ENCODE measurements around the gene TRPV3. TPM values are rescaled to one million over a fixed set of nuclear protein-coding genes. Genes with fewer than 3 reads are reported as not detected.
"Not testable (repeated sequence)": the region's sequence is repeated elsewhere in the genome, so short reads cannot be mapped to it uniquely, and the experiment has no call there.

Gene TRPV3
- total and polyA plus RNA-seq, 2 donors from 2014 or later = 0.13 to 1.2 TPM

DNA sequence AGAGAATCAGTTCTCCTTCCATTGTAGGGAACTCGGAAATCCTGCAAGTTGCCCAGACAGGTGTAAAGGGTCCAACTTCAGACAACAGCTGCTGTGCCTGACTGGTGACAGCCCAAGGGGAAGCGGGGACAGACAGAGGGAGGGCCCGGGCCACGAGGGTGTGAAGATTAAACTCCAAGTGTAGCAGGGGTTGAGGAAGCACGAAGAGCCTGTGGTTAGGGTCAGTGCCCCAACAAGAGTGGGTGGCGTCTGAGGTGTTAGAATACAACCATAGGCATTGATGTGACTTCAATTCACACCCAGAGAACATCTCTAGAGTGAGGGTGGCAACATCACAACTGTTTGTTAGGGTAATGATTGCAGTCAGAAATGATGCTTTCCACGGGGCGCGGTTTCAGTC, 42.7 kb downstream of the TRPV3 start:
- intact Hi-C loops (cut with DNase I) = no loop called here
- DNase-seq (no peak), FAIRE-seq (no peak)
- Histone ChIP-seq H3K27ac (ENCODE audit: low read depth in 2 of 2, low read length in 2 of 2) (no peak overlapping the region), H3K9me3 (ENCODE audit: control insufficient read depth in 2 of 3, insufficient read depth in 1 of 3, low read length in 3 of 3) (no peaks in the 10 kb centered on the region), H3K4me3 (ENCODE audit: low read length in 3 of 3) (no peak overlapping the region), H3K36me3 (ENCODE audit: control insufficient read depth in 2 of 3, insufficient read depth in 3 of 3, low read length in 3 of 3) (no peaks in the 10 kb centered on the region), H3K4me1 (ENCODE audit: control insufficient read depth in 2 of 3, insufficient read depth in 2 of 3, low read depth in 1 of 3, low read length in 3 of 3) (no peaks in the 10 kb centered on the region), H3K27me3 (ENCODE audit: control insufficient read depth, insufficient read depth, low read length) (no peaks in the 10 kb centered on the region), H3K9ac (ENCODE audit: low read length in 3 of 3) (no peak overlapping the region)
- no peak for TF ChIP-seq CTCF (IDR thresholded peaks at IDR 0.05; ENCODE audit: borderline replicate concordance, extremely low read depth, insufficient read depth)

DNA sequence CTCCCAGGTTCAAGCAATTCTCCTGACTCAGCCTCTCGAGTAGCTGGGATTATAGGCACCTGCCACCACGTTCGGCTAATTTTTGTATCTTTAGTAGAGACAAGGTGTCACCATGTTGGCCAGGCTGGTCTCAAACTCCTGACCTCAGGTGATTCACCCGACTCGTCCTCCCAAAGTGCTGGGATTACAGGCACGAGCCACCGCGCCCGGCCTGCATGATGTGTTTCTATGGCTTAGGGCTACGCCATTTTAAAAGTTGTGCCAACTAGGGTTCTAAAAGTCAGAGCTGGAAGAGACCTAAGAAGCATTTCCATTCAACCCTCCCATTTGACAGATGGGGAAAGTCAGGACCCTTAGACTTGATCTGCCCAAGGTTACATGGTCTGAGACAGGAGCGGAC, 43.4 kb downstream of the TRPV3 start:
- H3K4me3 ChIP-seq (ENCODE audit: low read length in 3 of 3); H3K27me3 ChIP-seq (ENCODE audit: control insufficient read depth, insufficient read depth, low read length); H3K9me3 ChIP-seq (ENCODE audit: control insufficient read depth in 2 of 3, insufficient read depth in 1 of 3, low read length in 3 of 3); H3K4me1 ChIP-seq (ENCODE audit: control insufficient read depth in 2 of 3, insufficient read depth in 2 of 3, low read depth in 1 of 3, low read length in 3 of 3); H3K9ac ChIP-seq (ENCODE audit: low read length in 3 of 3); FAIRE-seq; H3K27ac ChIP-seq (ENCODE audit: low read depth in 2 of 2, low read length in 2 of 2); H3K36me3 ChIP-seq (ENCODE audit: control insufficient read depth in 2 of 3, insufficient read depth in 3 of 3, low read length in 3 of 3); DNase-seq; intact Hi-C loops (cut with DNase I): not testable (repeated sequence)

DNA sequence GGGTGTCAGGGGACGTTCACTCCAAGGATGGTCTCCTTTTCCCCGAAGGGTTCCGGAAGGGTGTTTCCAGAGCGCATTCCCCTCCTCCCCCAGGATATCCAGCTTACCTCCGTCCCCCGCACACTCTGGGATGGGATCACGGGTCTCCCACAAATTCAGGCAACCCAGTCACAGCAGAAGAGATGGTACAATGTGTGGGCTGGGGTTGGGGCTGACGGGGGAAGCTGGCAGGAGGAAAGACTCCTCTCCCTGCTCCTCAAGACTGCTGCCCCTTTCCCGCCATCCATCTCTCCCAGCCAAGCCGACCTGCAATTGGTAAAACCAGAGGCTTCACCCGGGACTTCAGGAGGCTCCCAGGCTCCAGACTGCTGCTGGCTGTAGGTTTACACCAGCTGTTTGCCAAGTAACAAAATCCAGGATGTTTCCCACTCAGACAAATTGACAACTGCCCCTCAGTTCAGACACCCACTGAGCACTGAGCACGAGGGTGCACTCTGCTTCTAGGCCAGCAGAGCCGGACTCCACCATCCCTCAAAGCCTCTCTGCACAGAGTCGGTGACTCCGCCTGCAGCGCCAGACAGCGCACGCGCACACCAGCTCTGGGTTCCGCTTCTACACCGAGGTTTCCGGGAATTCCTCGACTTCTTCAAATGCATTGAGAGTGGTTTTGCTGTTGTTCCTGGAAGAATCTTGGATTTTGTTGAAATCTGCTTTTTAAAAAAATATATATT, 44.1 kb downstream of the TRPV3 start:
- H3K9me3 ChIP-seq (ENCODE audit: control insufficient read depth in 2 of 3, insufficient read depth in 1 of 3, low read length in 3 of 3) = no peaks in the 10 kb centered on the region
- peak overlapping the region in 1 of 2 donors; percentile 69 for H3K27ac ChIP-seq (ENCODE audit: low read depth in 2 of 2, low read length in 2 of 2)
- H3K9ac ChIP-seq (ENCODE audit: low read length in 3 of 3) = peak overlapping the region in 1 of 3 donors; percentile 10
- DNase-seq (no peak), FAIRE-seq (no peak)
- no peaks in the 10 kb centered on the region for H3K27me3 ChIP-seq (ENCODE audit: control insufficient read depth, insufficient read depth, low read length)
- H3K4me1 ChIP-seq (ENCODE audit: control insufficient read depth in 2 of 3, insufficient read depth in 2 of 3, low read depth in 1 of 3, low read length in 3 of 3) = no peaks in the 10 kb centered on the region
- H3K36me3 ChIP-seq (ENCODE audit: control insufficient read depth in 2 of 3, insufficient read depth in 3 of 3, low read length in 3 of 3) = no peaks in the 10 kb centered on the region
- no peak overlapping the region for H3K4me3 ChIP-seq (ENCODE audit: low read length in 3 of 3)
- no peak for TF ChIP-seq CTCF (IDR thresholded peaks at IDR 0.05; ENCODE audit: borderline replicate concordance, extremely low read depth, insufficient read depth)
- intact Hi-C loops (cut with DNase I) = no loop called here

GRCh38 chr17:3512505-3513171, 45.0 kb downstream of the TRPV3 start:
- Histone ChIP-seq H3K27me3 (ENCODE audit: control insufficient read depth, insufficient read depth, low read length) (no peaks in the 10 kb centered on the region), H3K27ac (ENCODE audit: low read depth in 2 of 2, low read length in 2 of 2) (peak overlapping the region; percentile 34 to 69), H3K4me3 (ENCODE audit: low read length in 3 of 3) (no peak overlapping the region), H3K9ac (ENCODE audit: low read length in 3 of 3) (no peak overlapping the region), H3K4me1 (ENCODE audit: control insufficient read depth in 2 of 3, insufficient read depth in 2 of 3, low read depth in 1 of 3, low read length in 3 of 3) (no peaks in the 10 kb centered on the region), H3K9me3 (ENCODE audit: control insufficient read depth in 2 of 3, insufficient read depth in 1 of 3, low read length in 3 of 3) (peaks cover 0 to 1% (median 0%) of the 10 kb centered on the region in 3 donors), H3K36me3 (ENCODE audit: control insufficient read depth in 2 of 3, insufficient read depth in 3 of 3, low read length in 3 of 3) (no peaks in the 10 kb centered on the region)
- peak in 3 of 5 donors; percentile 26 to 79 (median 52) for DNase-seq
- no peak for FAIRE-seq
- intact Hi-C loops (cut with DNase I) = no loop called here
- TF ChIP-seq CTCF (IDR thresholded peaks at IDR 0.05; ENCODE audit: borderline replicate concordance, extremely low read depth, insufficient read depth) = no peak
